ENCODE results near the gene PIBF1.

The PIBF1 gene

GRCh38 chr13:73059460-73060250 lies 277.7 kb downstream of the PIBF1 start:
- peak overlapping the region; percentile 67 for H3K4me3 ChIP-seq (ENCODE audit: low read depth, low read length)
- TF ChIP-seq CTCF (IDR thresholded peaks at IDR 0.05; ENCODE audit: low read depth, low read length, missing control alignments), result no peak
- DNase-seq (ENCODE audit: low read depth), result no peak
- in situ Hi-C loops (cut with HindIII; ENCODE audit: low sequenced_read_pairs), result no loop called here

GRCh38 chr13:73060251-73061160 lies 278.6 kb downstream of the PIBF1 start:
- no peak for TF ChIP-seq CTCF (IDR thresholded peaks at IDR 0.05; ENCODE audit: low read depth, low read length, missing control alignments)
- peak overlapping the region; percentile 67 for H3K4me3 ChIP-seq (ENCODE audit: low read depth, low read length)
- peak; percentile 27 for DNase-seq (ENCODE audit: low read depth)
- in situ Hi-C loops (cut with HindIII; ENCODE audit: low sequenced_read_pairs), result no loop called here

GRCh38 chr13:73061473-73061872 lies 279.5 kb downstream of the PIBF1 start:
- peak overlapping the region; percentile 67 for H3K4me3 ChIP-seq (ENCODE audit: low read depth, low read length)
- DNase-seq (ENCODE audit: low read depth), result no peak
- in situ Hi-C loops (cut with HindIII; ENCODE audit: low sequenced_read_pairs), result no loop called here
- TF ChIP-seq CTCF (IDR thresholded peaks at IDR 0.05; ENCODE audit: low read depth, low read length, missing control alignments), result no peak

GRCh38 chr13:73061876-73062275 lies 279.9 kb downstream of the PIBF1 start:
- in situ Hi-C loops (cut with HindIII; ENCODE audit: low sequenced_read_pairs), result no loop called here
- no peak for TF ChIP-seq CTCF (IDR thresholded peaks at IDR 0.05; ENCODE audit: low read depth, low read length, missing control alignments)
- DNase-seq (ENCODE audit: low read depth), result no peak
- H3K4me3 ChIP-seq (ENCODE audit: low read depth, low read length), result no peak overlapping the region

GRCh38 chr13:73062468-73062867 lies 280.5 kb downstream of the PIBF1 start:
- H3K4me3 ChIP-seq (ENCODE audit: low read depth, low read length), result no peak overlapping the region
- TF ChIP-seq CTCF (IDR thresholded peaks at IDR 0.05; ENCODE audit: low read depth, low read length, missing control alignments), result no peak
- DNase-seq (ENCODE audit: low read depth), result no peak
- in situ Hi-C loops (cut with HindIII; ENCODE audit: low sequenced_read_pairs), result no loop called here

GRCh38 chr13:73063166-73063565 lies 281.2 kb downstream of the PIBF1 start:
- no peak for DNase-seq (ENCODE audit: low read depth)
- no peak for TF ChIP-seq CTCF (IDR thresholded peaks at IDR 0.05; ENCODE audit: low read depth, low read length, missing control alignments)
- H3K4me3 ChIP-seq (ENCODE audit: low read depth, low read length), result no peak overlapping the region
- in situ Hi-C loops (cut with HindIII; ENCODE audit: low sequenced_read_pairs), result no loop called here
